HS-5 (cell line): ENCODE results near the gene STXBP3.
"Not testable (repeated sequence)": the region's sequence is repeated elsewhere in the genome, so short reads cannot be mapped to it uniquely, and the experiment has no call there.

Experiments
- DNase-seq: peaks from one replicate; pipeline ENCODE4 v3.0.0-alpha.2; 2012; ENCODE audit warnings: low read depth

STXBP3 gene

GRCh38 chr1:108728327-108728923, 18.0 kb upstream of the STXBP3 start:
- DNase-seq: no peak

- DNase-seq: no peak
These were observed 17.0 kb upstream of the STXBP3 start for GRCh38 chr1:108729481-108729880.

GRCh38 chr1:108732398-108732797, 14.1 kb upstream of the STXBP3 start:
- no peak for DNase-seq

- no peak for DNase-seq
These were observed 12.2 kb upstream of the STXBP3 start for GRCh38 chr1:108734171-108734865.

- DNase-seq: no peak
These were observed 4.2 kb upstream of the STXBP3 start for GRCh38 chr1:108742253-108742652.

GRCh38 chr1:108745980-108746381, 493 bp upstream of the STXBP3 start:
- DNase-seq: no peak

- DNase-seq: peak; percentile 60
These were observed 837 bp downstream of the STXBP3 start for GRCh38 chr1:108747171-108747850.

GRCh38 chr1:108747898-108748297, 1.4 kb downstream of the STXBP3 start:
- no peak for DNase-seq

- DNase-seq: no peak
These were observed 2.6 kb downstream of the STXBP3 start for GRCh38 chr1:108749081-108749480.

- no peak for DNase-seq
These were observed 4.2 kb downstream of the STXBP3 start for GRCh38 chr1:108750476-108751181.

GRCh38 chr1:108753363-108753762, 6.9 kb downstream of the STXBP3 start:
- no peak for DNase-seq

- no peak for DNase-seq
These were observed 12.3 kb downstream of the STXBP3 start for GRCh38 chr1:108758796-108759195.

GRCh38 chr1:108767115-108767514, 20.6 kb downstream of the STXBP3 start:
- DNase-seq: no peak

- no peak for DNase-seq
These were observed 21.2 kb downstream of the STXBP3 start for GRCh38 chr1:108767708-108768107.

GRCh38 chr1:108777839-108778238, 31.4 kb downstream of the STXBP3 start:
- no peak for DNase-seq

GRCh38 chr1:108779455-108779854, 33.0 kb downstream of the STXBP3 start:
- no peak for DNase-seq

- DNase-seq: no peak
These were observed 34.6 kb downstream of the STXBP3 start for GRCh38 chr1:108780937-108781574.

GRCh38 chr1:108781575-108781944, 35.1 kb downstream of the STXBP3 start:
- DNase-seq: not testable (repeated sequence)

GRCh38 chr1:108785264-108785663, 38.8 kb downstream of the STXBP3 start:
- DNase-seq: no peak

- no peak for DNase-seq
These were observed 39.4 kb downstream of the STXBP3 start for GRCh38 chr1:108785880-108786279.

GRCh38 chr1:108791790-108792189, 45.3 kb downstream of the STXBP3 start:
- no peak for DNase-seq

- DNase-seq: no peak
These were observed 45.9 kb downstream of the STXBP3 start for GRCh38 chr1:108792420-108792819.
